K562 (cell line): ENCODE data around the gene WDR47. TPM values are rescaled to one million over a fixed set of nuclear protein-coding genes. Genes with fewer than 3 reads are reported as not detected.
A peak's percentile ranks its signal among the peaks of the same experiment; 100 is the strongest.

ENCODE experiments used
- CAMTA2 ChIP-seq: fragments of 250-450 bp; sonication (Bioruptor Pico); conservative IDR thresholded peaks from 2 replicates; pipeline ENCODE4 v1.5.1; 2022
- EHMT2 ChIP-seq: fragments of 450-650 bp; IDR thresholded peaks from 2 replicates; pipeline ENCODE4 v1.6.1; 2018; ENCODE audit warnings: antibody characterized with exemption
- GABPB1 ChIP-seq: sonication (generic); formaldehyde crosslinking; IDR thresholded peaks from 2 replicates; pipeline ENCODE4 v1.8.0; 2022; ENCODE audit warnings: mild to moderate bottlenecking, missing genetic modification reagents
- MXI1 ChIP-seq: IDR thresholded peaks from 2 replicates; pipeline ENCODE4 v1.6.1; 2011; ENCODE audit warnings: low read depth, mild to moderate bottlenecking, improper control_type of control experiment, low read length
- NFE2 ChIP-seq: IDR thresholded peaks from 2 replicates; pipeline ENCODE4 v1.6.1; 2014; ENCODE audit warnings: antibody characterized with exemption, low read depth
- RBBP5 ChIP-seq: fragments of 200-600 bp; sonication (generic); IDR thresholded peaks from 2 replicates; pipeline ENCODE4 v1.6.1; 2012; ENCODE audit warnings: borderline replicate concordance, mild to moderate bottlenecking, low read length, control low read depth, inconsistent platforms; ENCODE audit not compliant: insufficient read depth, poor library complexity, severe bottlenecking
- TCF7 ChIP-seq: sonication (generic); IDR thresholded peaks from 2 replicates; pipeline ENCODE4 v1.6.1; 2016; ENCODE audit warnings: antibody characterized with exemption, borderline replicate concordance
- TEAD1 ChIP-seq, 2 experiments: fragments of 450-650 bp in 1 of 2; sonication (generic) in 1 of 2; formaldehyde crosslinking; IDR thresholded peaks; 2 replicates each; pipeline versions ENCODE4 v1.4.0 to v1.8.0; 2020 to 2022; ENCODE audit warnings: mild to moderate bottlenecking in 2 of 2, missing genetic modification reagents in 1 of 2
- polyA plus RNA-seq, 8 experiments: library from polyadenylated mRNA; depleted of rRNA in 4 of 8; stranded (reverse) in 5 of 8; unstranded in 3 of 8; fragments of >200 nt; fragmentation: Nextera tagmentation in 2 of 8; fragmentation: Illumina TruSeq in 1 of 8; extraction: Ambion mirVana in 2 of 8; extraction: Trizol in 1 of 8; gene quantifications; 2 replicates each; pipeline versions ENCODE4 v1.2.1 to v1.2.3, GENCODE V29; 2011 to 2014; ENCODE audit warnings: inconsistent platforms in 1 of 8, missing spikeins in 1 of 8
- total RNA-seq, 7 experiments: library from RNA; depleted of rRNA in 6 of 7; stranded (reverse); fragments of >200 nt in 6 of 7; fragmentation: Illumina TruSeq in 2 of 7; extraction: Trizol in 2 of 7; gene quantifications; 2 replicates each; pipeline versions ENCODE4 v1.2.1 to v1.2.3, GENCODE V29; 2011 to 2021; ENCODE audit warnings: low replicate concordance in 1 of 7
- TF ChIP-seq, protein P1 (sequence below): fragments of 200-600 bp; sonication (generic); IDR thresholded peaks from one replicate; pipeline ENCODE4 v1.6.1; 2012; ENCODE audit warnings: mild to moderate bottlenecking, low read depth, low read length, inconsistent platforms
- TF ChIP-seq, protein P2 (sequence below): fragments of 450-650 bp; IDR thresholded peaks from 2 replicates; pipeline ENCODE4 v1.6.1; 2018; ENCODE audit not compliant: partially characterized antibody

WDR47 gene
- total and polyA plus RNA-seq, 9 of the 15 experiments (the other 6 are each of a cell fraction or from before 2014, with no cell fraction given), result 1.3 to 10.1 (median 4.9) TPM

DNA sequence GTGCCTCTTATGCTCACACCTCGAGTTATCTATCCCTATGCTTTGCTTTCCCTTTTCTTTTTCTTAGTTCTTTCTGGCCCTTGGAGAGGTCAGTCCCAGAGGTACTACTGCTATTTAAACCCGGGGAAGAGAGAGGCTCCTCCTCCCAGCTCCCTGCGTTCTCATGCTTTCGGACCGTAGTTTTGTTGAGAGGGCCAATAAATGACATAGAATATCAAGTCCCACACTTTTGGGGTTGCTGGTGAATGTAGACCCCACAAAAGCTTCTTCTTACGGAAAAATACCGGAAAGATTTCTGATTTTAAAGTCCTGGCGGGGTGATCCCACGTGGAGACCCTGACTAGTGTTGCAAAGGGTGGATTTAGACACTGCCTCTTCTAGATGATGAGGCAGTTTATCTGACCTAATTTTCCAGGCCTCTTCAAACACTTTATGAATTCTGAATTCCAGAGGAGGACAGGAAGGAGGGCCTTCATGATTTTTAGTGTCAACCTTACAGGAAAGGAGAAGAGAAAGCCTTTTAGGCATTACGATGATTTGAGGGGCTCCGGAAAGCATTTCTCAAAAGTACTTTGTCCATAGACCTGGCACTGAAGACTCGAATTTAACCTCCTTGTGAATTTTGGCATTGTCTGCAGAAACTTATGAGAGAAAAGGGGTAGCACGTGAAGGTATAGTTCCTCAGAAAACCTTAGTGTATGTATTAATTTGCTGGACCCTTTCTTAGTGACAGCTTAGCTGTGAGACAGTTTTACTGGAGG, 49.4 kb upstream of the WDR47 start (continued):
- TF ChIP-seq, protein P1, sequence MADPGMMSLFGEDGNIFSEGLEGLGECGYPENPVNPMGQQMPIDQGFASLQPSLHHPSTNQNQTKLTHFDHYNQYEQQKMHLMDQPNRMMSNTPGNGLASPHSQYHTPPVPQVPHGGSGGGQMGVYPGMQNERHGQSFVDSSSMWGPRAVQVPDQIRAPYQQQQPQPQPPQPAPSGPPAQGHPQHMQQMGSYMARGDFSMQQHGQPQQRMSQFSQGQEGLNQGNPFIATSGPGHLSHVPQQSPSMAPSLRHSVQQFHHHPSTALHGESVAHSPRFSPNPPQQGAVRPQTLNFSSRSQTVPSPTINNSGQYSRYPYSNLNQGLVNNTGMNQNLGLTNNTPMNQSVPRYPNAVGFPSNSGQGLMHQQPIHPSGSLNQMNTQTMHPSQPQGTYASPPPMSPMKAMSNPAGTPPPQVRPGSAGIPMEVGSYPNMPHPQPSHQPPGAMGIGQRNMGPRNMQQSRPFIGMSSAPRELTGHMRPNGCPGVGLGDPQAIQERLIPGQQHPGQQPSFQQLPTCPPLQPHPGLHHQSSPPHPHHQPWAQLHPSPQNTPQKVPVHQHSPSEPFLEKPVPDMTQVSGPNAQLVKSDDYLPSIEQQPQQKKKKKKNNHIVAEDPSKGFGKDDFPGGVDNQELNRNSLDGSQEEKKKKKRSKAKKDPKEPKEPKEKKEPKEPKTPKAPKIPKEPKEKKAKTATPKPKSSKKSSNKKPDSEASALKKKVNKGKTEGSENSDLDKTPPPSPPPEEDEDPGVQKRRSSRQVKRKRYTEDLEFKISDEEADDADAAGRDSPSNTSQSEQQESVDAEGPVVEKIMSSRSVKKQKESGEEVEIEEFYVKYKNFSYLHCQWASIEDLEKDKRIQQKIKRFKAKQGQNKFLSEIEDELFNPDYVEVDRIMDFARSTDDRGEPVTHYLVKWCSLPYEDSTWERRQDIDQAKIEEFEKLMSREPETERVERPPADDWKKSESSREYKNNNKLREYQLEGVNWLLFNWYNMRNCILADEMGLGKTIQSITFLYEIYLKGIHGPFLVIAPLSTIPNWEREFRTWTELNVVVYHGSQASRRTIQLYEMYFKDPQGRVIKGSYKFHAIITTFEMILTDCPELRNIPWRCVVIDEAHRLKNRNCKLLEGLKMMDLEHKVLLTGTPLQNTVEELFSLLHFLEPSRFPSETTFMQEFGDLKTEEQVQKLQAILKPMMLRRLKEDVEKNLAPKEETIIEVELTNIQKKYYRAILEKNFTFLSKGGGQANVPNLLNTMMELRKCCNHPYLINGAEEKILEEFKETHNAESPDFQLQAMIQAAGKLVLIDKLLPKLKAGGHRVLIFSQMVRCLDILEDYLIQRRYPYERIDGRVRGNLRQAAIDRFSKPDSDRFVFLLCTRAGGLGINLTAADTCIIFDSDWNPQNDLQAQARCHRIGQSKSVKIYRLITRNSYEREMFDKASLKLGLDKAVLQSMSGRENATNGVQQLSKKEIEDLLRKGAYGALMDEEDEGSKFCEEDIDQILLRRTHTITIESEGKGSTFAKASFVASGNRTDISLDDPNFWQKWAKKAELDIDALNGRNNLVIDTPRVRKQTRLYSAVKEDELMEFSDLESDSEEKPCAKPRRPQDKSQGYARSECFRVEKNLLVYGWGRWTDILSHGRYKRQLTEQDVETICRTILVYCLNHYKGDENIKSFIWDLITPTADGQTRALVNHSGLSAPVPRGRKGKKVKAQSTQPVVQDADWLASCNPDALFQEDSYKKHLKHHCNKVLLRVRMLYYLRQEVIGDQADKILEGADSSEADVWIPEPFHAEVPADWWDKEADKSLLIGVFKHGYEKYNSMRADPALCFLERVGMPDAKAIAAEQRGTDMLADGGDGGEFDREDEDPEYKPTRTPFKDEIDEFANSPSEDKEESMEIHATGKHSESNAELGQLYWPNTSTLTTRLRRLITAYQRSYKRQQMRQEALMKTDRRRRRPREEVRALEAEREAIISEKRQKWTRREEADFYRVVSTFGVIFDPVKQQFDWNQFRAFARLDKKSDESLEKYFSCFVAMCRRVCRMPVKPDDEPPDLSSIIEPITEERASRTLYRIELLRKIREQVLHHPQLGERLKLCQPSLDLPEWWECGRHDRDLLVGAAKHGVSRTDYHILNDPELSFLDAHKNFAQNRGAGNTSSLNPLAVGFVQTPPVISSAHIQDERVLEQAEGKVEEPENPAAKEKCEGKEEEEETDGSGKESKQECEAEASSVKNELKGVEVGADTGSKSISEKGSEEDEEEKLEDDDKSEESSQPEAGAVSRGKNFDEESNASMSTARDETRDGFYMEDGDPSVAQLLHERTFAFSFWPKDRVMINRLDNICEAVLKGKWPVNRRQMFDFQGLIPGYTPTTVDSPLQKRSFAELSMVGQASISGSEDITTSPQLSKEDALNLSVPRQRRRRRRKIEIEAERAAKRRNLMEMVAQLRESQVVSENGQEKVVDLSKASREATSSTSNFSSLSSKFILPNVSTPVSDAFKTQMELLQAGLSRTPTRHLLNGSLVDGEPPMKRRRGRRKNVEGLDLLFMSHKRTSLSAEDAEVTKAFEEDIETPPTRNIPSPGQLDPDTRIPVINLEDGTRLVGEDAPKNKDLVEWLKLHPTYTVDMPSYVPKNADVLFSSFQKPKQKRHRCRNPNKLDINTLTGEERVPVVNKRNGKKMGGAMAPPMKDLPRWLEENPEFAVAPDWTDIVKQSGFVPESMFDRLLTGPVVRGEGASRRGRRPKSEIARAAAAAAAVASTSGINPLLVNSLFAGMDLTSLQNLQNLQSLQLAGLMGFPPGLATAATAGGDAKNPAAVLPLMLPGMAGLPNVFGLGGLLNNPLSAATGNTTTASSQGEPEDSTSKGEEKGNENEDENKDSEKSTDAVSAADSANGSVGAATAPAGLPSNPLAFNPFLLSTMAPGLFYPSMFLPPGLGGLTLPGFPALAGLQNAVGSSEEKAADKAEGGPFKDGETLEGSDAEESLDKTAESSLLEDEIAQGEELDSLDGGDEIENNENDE, result no peak
- TF ChIP-seq TCF7 (no peak), RBBP5 (no peak), EHMT2 (no peak), TEAD1 (CRISPR knock-in tag; IDR thresholded peaks at IDR 0.05) (no peak), GABPB1 (CRISPR knock-in tag) (no peak), NFE2 (peak; percentile 81), CAMTA2 (CRISPR knock-in tag) (no peak), MXI1 (peak; percentile 86)
- TF ChIP-seq, protein P2, sequence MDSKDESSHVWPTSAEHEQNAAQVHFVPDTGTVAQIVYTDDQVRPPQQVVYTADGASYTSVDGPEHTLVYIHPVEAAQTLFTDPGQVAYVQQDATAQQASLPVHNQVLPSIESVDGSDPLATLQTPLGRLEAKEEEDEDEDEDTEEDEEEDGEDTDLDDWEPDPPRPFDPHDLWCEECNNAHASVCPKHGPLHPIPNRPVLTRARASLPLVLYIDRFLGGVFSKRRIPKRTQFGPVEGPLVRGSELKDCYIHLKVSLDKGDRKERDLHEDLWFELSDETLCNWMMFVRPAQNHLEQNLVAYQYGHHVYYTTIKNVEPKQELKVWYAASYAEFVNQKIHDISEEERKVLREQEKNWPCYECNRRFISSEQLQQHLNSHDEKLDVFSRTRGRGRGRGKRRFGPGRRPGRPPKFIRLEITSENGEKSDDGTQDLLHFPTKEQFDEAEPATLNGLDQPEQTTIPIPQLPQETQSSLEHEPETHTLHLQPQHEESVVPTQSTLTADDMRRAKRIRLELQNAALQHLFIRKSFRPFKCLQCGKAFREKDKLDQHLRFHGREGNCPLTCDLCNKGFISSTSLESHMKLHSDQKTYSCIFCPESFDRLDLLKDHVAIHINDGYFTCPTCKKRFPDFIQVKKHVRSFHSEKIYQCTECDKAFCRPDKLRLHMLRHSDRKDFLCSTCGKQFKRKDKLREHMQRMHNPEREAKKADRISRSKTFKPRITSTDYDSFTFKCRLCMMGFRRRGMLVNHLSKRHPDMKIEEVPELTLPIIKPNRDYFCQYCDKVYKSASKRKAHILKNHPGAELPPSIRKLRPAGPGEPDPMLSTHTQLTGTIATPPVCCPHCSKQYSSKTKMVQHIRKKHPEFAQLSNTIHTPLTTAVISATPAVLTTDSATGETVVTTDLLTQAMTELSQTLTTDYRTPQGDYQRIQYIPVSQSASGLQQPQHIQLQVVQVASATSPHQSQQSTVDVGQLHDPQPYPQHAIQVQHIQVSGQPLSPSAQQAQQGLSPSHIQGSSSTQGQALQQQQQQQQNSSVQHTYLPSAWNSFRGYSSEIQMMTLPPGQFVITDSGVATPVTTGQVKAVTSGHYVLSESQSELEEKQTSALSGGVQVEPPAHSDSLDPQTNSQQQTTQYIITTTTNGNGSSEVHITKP, result no peak
